Bronchial epithelial cell (primary cell): ENCODE data around the gene JAG1. TPM values are rescaled to one million over a fixed set of nuclear protein-coding genes. Genes with fewer than 3 reads are reported as not detected.

Experiments used
- DNase-seq: peaks from one replicate; pipeline ENCODE4 v3.0.0-alpha.2; 2010; ENCODE audit warnings: low read depth
- FAIRE-seq: peaks from 2 replicates; lab custom pipeline; 2011; peaks lifted over from hg19 to GRCh38; lab: Jason Lieb, UNC
- H3K27me3 ChIP-seq: 2 replicates; pipeline ENCODE4 v1.5.1; 2011; ENCODE audit warnings: low read length; ENCODE audit not compliant: control insufficient read depth, insufficient read depth
- H3K36me3 ChIP-seq: 2 replicates; pipeline ENCODE4 v1.5.1; 2011; ENCODE audit warnings: low read length; ENCODE audit not compliant: control insufficient read depth, insufficient read depth
- H3K4me3 ChIP-seq: 2 replicates; pipeline ENCODE4 v1.5.1; 2011; ENCODE audit warnings: mild to moderate bottlenecking, low read depth, low read length, control low read depth
- total RNA-seq: library from RNA; depleted of rRNA; stranded (reverse); fragments of >200 nt; gene quantifications from 2 replicates; pipeline ENCODE4 v1.2.1, GENCODE V29; 2014
- TF ChIP-seq, protein P1 (sequence below): IDR thresholded peaks from 2 replicates; pipeline ENCODE4 v1.5.1; 2011; ENCODE audit warnings: mild to moderate bottlenecking, moderate library complexity, low read length, control low read depth, inconsistent platforms; ENCODE audit not compliant: insufficient read depth, severe bottlenecking

JAG1 gene
- total RNA-seq, 1 donor from 2014 or later: 310 TPM

DNA sequence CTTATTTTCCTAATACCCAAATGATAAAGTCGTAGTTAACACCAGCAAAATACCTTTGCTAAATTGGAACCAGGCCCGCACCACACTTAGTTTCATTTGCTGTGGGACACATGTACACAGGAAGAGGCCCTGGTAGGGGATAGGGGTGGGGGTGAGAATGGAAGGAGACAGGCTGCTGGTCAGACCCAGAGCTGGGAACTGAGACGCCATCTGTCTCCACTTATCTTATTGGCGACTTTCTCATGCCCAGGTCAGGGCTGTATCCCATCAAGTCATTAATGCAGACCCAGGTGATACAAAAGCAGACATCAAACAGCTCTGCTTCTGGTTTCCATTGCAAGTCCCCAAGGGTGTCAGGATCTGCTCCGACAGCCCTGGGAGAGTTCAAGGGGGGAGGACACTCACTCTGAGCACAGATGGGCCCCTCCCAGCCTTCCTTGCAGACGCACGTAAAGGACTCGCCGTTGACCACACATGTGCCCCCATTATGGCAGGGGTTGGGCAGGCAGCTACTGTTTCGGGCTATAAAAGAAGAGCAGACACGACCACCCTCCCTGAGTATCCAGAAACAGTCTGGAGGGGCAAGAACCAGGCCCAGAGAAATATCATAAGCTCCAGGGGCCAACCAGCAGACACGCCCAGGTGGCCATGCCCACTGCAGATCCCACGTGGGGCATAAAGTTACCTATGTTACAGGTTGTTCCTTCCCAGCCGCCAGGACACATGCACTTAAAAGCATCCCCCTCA lies 29.2 kb downstream of the JAG1 start:
- TF ChIP-seq, protein P1, sequence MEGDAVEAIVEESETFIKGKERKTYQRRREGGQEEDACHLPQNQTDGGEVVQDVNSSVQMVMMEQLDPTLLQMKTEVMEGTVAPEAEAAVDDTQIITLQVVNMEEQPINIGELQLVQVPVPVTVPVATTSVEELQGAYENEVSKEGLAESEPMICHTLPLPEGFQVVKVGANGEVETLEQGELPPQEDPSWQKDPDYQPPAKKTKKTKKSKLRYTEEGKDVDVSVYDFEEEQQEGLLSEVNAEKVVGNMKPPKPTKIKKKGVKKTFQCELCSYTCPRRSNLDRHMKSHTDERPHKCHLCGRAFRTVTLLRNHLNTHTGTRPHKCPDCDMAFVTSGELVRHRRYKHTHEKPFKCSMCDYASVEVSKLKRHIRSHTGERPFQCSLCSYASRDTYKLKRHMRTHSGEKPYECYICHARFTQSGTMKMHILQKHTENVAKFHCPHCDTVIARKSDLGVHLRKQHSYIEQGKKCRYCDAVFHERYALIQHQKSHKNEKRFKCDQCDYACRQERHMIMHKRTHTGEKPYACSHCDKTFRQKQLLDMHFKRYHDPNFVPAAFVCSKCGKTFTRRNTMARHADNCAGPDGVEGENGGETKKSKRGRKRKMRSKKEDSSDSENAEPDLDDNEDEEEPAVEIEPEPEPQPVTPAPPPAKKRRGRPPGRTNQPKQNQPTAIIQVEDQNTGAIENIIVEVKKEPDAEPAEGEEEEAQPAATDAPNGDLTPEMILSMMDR: no peak
- Histone ChIP-seq H3K27me3 (no peaks in the 10 kb centered on the region), H3K4me3 (no peak overlapping the region), H3K36me3 (peaks cover 76% of the 10 kb centered on the region)
- no peak for DNase-seq
- FAIRE-seq: no peak

DNA sequence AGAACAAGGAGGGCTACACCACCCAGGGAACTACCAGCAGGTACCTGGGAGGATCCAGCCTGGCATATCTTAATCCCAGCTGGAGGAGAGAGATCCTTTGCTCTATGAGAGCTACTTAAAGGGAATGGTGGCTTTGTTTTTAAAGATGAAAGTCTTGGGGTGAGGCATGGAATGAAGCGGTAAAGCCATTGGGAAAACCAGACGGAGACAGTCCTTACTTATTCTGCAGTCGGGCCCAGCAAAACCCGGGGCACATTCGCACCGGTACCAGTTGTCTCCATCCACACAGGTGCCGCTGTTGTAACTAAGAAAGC lies 30.3 kb downstream of the JAG1 start:
- Histone ChIP-seq H3K27me3 (no peaks in the 10 kb centered on the region), H3K4me3 (no peak overlapping the region), H3K36me3 (peaks cover 72% of the 10 kb centered on the region)
- DNase-seq: no peak
- TF ChIP-seq, protein P1: no peak
- peak; percentile 36 for FAIRE-seq

DNA sequence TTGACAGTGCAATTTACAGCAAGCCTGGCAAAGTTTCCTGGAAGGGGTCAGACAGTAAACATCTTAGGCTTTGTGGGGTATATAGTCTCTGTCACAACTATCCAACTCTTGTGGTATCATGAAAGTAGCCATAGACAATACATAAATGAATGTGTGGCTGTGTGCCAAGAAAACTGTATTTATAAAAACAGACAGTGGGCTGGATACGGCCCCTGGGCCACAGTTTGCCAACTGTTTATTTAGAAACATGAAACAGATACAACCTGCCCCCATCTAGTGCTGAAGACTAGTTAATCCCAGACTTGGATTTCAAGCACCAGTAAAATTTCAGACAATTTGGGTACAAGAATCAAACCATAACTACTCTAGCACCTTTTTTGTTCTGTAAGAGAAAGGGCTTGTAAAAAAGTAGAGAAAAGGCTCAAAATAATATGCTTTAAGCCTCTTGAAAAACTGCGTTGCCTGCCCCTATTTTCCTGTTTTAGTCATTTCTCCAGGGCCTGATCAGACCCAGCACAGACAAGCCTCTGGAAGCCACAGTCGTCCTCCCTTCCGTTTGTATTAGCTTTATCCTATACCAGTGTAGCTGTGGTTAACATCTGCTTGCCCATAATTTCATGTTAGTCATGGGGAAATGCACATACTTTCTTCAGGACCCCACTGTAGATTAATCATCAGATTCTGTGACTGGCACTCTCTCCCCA lies 30.8 kb downstream of the JAG1 start:
- Histone ChIP-seq H3K36me3 (peaks cover 68% of the 10 kb centered on the region), H3K27me3 (no peaks in the 10 kb centered on the region), H3K4me3 (no peak overlapping the region)
- DNase-seq (no peak), FAIRE-seq (no peak)
- TF ChIP-seq, protein P1: no peak

DNA sequence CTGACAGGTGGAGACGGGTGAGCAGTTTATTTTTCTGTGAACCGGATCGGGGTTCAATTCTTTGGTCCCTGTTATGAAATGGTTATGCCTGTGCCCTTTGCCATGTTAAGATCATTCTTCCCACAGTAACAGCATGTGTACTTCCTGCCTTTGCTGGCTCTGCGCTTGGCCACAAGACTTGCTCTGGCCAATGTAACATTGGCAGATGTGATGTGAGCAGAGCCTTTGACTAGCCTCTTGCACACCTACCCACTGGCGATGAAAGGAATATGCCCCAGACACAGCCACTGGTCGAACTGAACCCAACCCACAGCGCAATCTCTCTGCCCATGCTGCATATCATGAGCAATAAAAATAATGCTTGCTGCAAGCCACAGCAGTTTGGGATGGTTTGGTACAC lies 31.9 kb downstream of the JAG1 start:
- peaks cover 59% of the 10 kb centered on the region for H3K36me3 ChIP-seq
- DNase-seq (no peak), FAIRE-seq (no peak)
- TF ChIP-seq, protein P1: no peak
- no peaks in the 10 kb centered on the region for H3K27me3 ChIP-seq
- H3K4me3 ChIP-seq: no peak overlapping the region

DNA sequence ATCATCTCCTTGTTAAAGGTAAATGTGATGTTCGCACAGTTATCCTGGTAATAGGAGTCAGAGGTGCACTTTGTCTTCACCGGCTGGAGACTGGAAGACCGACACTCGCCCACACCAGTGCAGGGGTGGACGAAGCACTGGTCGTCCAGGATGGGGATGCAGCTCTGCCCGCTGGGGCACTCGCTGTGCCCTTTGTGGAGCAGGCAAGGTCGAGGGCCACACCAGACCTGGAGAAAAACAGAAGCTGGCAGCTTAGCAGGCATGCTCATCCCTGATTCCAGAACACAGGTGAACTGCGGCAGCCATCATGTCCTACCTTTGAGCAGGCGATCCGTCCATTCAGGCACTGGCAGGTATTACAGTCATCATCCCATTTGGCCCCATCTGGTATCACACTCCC lies 32.3 kb downstream of the JAG1 start:
- DNase-seq (no peak), FAIRE-seq (no peak)
- TF ChIP-seq, protein P1: no peak
- H3K27me3 ChIP-seq: no peaks in the 10 kb centered on the region
- H3K4me3 ChIP-seq: no peak overlapping the region
- H3K36me3 ChIP-seq: peaks cover 56% of the 10 kb centered on the region
